Measurements from ENCODE around the gene EXOC4.

GRCh38 chr7:133778472-133778871 lies 525.6 kb downstream of the EXOC4 start:
- TF ChIP-seq CTCF (IDR thresholded peaks at IDR 0.05) (no peak), REST (IDR thresholded peaks at IDR 0.05; ENCODE audit: insufficient read depth in 1 of 2, low read depth in 2 of 2, low read length in 1 of 2) (no peak), POLR2AphosphoS5 (IDR thresholded peaks at IDR 0.05; ENCODE audit: low read depth, low read length) (no peak), TCF7L2 (IDR thresholded peaks at IDR 0.05; ENCODE audit: low read depth, low read length) (no peak), SIN3A (IDR thresholded peaks at IDR 0.05; ENCODE audit: borderline replicate concordance, insufficient read depth, low read depth, low read length) (no peak)

Data from Panc1 (cell line).